ENCODE results near the gene TCF23. TPM values are rescaled to one million over a fixed set of nuclear protein-coding genes. Genes with fewer than 3 reads are reported as not detected.

The TCF23 gene
- total and polyA plus RNA-seq, 2 of the 8 experiments (the other 6 are each of a cell fraction or from before 2014, with no cell fraction given): 0.02 TPM; not detected in 1

DNA sequence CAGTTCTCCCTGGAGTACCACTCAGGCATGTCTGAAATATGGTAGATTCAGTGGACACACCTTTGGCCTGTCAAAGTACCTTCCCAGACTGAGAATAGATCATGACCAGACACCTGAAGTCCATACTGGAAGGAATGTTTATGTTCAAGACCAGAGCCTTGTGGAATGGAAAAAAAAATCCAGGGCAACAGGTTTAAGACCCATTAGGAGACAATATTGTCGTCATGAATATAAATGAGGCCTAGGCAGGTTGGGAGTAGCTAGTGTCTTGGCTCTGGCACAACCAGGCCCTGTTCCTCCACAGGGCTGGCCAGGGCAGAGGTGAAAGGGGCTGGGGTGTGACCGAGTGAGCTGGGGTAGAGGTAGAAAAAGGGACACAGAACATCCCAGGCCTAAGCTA, 49.8 kb downstream of the TCF23 start (continued):
- TF ChIP-seq KDM1A (IDR thresholded peaks at IDR 0.05; ENCODE audit: borderline replicate concordance, low read length) (no peak), TEAD4 (IDR thresholded peaks at IDR 0.05; ENCODE audit: low read depth, low read length) (no peak), GABPA (IDR thresholded peaks at IDR 0.05; ENCODE audit: borderline replicate concordance, insufficient read depth, low read length) (no peak), SIN3A (conservative IDR thresholded peaks at IDR 0.05 in 1 of 2, IDR thresholded peaks at IDR 0.05 in 1 of 2; ENCODE audit: low read depth in 1 of 2, low read length in 2 of 2) (no peak), EZH2 (IDR thresholded peaks at IDR 0.05; ENCODE audit: low read depth, low read length, severe bottlenecking) (no peak), CHD2 (IDR thresholded peaks at IDR 0.05; ENCODE audit: low read length) (no peak), POLR2AphosphoS5 (IDR thresholded peaks at IDR 0.05; ENCODE audit: low read depth, low read length) (no peak), POLR2A (IDR thresholded peaks at IDR 0.05; ENCODE audit: control extremely low read depth in 1 of 2, low read depth in 2 of 2, low read length in 2 of 2) (no peak)
